ENCODE measurements around the gene PRRC2B.

DNA sequence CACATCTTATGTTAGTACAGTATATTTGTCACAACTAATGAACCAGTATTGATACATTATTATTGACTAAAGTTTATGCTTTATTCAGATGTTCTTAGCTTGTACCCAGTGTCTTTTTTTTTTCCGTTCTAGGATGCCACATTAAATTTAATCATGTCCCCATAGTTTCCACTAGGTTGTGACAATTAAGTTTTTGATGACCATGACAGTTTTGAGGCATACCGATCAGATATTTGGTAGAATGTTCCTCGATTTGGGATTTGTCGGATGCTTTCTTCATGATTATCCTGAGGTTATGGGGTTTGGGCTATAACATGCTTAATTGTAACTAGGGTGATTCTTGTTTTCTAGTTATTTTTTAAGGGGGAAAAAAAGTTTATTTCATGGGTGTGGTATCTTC, 22.6 kb downstream of the PRRC2B start:
- no peak for TF ChIP-seq POLR2A (IDR thresholded peaks at IDR 0.05)
- TF ChIP-seq, protein P1, sequence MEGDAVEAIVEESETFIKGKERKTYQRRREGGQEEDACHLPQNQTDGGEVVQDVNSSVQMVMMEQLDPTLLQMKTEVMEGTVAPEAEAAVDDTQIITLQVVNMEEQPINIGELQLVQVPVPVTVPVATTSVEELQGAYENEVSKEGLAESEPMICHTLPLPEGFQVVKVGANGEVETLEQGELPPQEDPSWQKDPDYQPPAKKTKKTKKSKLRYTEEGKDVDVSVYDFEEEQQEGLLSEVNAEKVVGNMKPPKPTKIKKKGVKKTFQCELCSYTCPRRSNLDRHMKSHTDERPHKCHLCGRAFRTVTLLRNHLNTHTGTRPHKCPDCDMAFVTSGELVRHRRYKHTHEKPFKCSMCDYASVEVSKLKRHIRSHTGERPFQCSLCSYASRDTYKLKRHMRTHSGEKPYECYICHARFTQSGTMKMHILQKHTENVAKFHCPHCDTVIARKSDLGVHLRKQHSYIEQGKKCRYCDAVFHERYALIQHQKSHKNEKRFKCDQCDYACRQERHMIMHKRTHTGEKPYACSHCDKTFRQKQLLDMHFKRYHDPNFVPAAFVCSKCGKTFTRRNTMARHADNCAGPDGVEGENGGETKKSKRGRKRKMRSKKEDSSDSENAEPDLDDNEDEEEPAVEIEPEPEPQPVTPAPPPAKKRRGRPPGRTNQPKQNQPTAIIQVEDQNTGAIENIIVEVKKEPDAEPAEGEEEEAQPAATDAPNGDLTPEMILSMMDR (IDR thresholded peaks at IDR 0.05 in 8 of 11, conservative IDR thresholded peaks at IDR 0.05 in 3 of 11), result no peak

Data from spleen (tissue), 7 donors.